ENCODE results near the gene NCKAP5. TPM values are rescaled to one million over a fixed set of nuclear protein-coding genes. Genes with fewer than 3 reads are reported as not detected.

NCKAP5 gene
- polyA plus RNA-seq, 3 donors = 0.16 to 0.34 (median 0.30) TPM

- H3K27ac ChIP-seq (ENCODE audit: low read depth, low read length) = no peak overlapping the region
- 81 to 88% (median 88%) methylated on average over 7 of the region's 7 CpGs for WGBS, 3 donors
Observed at GRCh38 chr2:132904142-132904842, 664.0 kb downstream of the NCKAP5 start.

DNA sequence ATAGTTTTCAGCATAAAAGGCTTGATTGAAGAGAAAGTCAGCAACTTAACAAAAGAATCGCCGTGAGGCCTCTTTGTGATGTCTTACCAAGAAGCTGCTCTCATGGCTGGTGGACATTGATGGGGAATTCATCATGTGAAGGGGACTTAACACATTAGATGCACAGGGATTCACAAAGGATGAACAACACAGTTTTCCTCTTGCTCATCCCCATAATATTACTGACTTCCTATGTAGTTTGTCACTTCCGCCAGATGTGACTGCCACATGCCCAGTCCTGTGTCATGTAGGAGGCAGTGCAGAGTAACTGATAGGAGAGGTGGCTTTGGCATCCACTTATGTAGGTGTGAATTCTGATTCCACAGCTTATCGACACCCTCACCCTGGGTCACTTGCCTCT, 665.6 kb downstream of the NCKAP5 start:
- WGBS, 3 donors = 88 to 90% (median 89%) methylated on average over 4 of the region's 4 CpGs
- no peak overlapping the region for H3K27ac ChIP-seq (ENCODE audit: low read depth, low read length)

DNA sequence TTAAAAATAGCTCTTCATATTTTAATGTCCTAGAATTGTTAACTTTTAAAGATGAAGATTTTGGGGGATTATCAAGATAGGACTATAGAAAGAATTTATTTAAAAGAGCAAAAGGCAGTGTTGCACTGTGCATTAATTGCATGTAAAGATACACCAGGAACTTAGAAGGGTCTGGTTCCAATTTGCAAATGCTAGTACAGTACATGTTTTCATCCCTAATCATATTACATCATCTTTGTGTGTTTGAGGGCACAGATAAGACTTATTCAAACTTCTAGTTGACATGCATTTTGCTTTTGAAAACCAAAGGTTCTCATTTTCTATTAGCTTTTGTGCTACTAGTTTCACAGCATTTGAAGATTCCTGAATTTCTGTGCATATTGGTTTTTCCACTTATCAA, 666.6 kb downstream of the NCKAP5 start:
- no peak overlapping the region for H3K27ac ChIP-seq (ENCODE audit: low read depth, low read length)

- no peak overlapping the region for H3K27ac ChIP-seq (ENCODE audit: low read depth, low read length)
- 83 to 94% (median 90%) methylated on average over 2 of the region's 2 CpGs for WGBS, 3 donors
Observed at GRCh38 chr2:132897111-132897510, 671.2 kb downstream of the NCKAP5 start.

DNA sequence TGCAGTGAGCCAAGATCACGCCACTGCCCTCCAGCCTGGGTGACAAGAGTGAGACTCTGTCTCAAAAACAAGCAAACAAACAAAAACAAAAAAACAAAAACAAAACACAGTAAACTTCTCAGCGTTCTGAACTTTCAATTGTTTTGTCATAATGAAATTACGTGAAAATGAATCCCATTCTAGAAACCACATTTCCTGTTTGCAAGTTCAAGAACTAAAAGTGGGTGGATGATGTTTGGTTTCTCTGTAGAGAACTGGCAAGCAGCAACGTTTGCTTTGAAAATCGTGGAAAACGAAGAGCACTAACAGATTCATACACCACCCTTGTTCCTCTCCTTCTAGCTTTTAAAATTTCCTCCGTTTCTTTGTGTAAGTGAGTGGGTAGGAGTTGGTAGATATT, 672.2 kb downstream of the NCKAP5 start:
- no peak overlapping the region for H3K27ac ChIP-seq (ENCODE audit: low read depth, low read length)
- WGBS, 3 donors = 59 to 70% (median 59%) methylated on average over 7 of the region's 7 CpGs

DNA sequence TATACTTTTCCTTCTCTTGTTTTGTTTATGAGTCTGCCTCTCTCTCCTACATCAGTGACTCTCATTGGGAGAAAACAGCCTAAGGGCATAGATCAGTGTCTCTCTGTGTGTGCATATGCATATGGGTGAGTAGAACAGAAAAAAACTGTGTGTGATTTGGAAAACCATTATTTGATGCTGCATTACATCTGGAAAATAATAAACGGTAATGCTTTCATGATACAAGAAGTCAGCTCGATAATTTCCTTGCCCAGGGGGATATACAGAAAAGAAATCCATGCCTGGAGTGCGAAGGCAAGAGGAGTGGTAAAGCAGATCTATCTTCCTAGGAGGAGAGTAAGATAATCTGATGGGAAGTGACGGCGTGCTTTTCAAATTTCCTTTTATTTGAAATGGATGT, 676.8 kb downstream of the NCKAP5 start:
- 87 to 90% (median 88%) methylated on average over 5 of the region's 5 CpGs for WGBS, 3 donors

GRCh38 chr2:132886574-132886973, 681.7 kb downstream of the NCKAP5 start:
- no peak overlapping the region for H3K27ac ChIP-seq (ENCODE audit: low read depth, low read length)
- 65 to 94% (median 93%) methylated on average over 2 of the region's 2 CpGs for WGBS, 3 donors

More for the DNA sequence above, 676.8 kb downstream of the NCKAP5 start:
- no peak overlapping the region for H3K27ac ChIP-seq (ENCODE audit: low read depth, low read length)

DNA sequence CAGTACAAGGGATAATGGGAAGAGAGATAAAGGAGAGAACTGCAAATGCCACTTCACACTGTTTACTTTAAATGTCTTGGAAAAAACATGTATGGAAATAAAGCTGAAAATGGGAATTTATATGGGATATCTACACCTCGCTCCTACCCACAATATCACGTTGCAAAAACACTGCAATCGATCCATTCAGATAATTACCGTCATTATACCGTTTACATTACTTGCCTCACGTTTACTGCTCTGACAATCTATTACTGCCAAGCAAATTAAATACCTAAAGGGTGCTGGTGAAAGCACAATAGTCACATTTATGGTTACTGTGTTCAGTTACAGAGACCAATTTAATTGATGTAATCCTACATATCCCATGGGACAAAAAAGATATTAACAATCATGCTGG, 683.6 kb downstream of the NCKAP5 start:
- WGBS, 3 donors = 19 to 59% (median 57%) methylated on average over 6 of the region's 6 CpGs
- no peak overlapping the region for H3K27ac ChIP-seq (ENCODE audit: low read depth, low read length)

DNA sequence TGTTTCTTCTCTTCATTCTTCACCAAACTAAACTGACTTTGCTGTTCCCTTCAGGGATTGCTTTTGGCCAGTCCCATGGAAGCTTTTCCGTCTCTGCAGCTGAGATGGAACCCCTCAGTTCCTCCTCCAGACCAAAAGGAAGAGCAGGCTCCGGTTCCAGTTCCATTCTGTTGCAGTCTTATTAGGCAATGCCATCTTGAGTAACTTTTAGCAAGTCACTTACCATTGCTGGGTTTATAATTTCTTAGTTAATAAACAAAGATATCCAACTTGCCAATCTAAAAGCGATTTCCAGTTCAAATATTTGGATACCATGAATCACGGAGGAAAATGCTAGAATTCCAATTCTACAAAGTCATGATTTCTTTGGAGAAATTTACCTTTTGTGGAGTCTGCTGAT, 684.0 kb downstream of the NCKAP5 start:
- 35 to 73% (median 71%) methylated on average over 4 of the region's 4 CpGs for WGBS, 3 donors
- H3K27ac ChIP-seq (ENCODE audit: low read depth, low read length) = no peak overlapping the region

DNA sequence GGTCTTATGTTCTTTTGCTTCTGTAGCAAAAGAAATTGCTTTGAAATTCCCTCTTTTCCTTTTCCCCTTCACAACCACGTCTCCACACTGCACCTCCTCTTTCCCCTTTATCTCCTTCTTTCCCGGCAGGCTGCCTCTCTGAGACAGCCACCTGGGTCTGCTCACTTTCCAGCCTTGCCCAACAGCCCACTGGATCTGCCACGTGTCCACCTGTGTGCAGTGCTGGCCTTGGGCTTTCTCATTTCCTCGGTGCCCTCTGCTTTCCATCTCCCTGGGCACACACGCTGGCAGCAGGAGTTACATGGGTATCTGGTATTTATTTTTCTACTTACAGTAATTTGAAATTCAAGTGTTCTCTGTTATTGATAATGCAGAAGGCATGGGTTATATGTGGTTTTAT, 684.8 kb downstream of the NCKAP5 start:
- H3K27ac ChIP-seq (ENCODE audit: low read depth, low read length) = no peak overlapping the region
- WGBS, 3 donors = 37 to 67% (median 62%) methylated on average over 5 of the region's 5 CpGs

DNA sequence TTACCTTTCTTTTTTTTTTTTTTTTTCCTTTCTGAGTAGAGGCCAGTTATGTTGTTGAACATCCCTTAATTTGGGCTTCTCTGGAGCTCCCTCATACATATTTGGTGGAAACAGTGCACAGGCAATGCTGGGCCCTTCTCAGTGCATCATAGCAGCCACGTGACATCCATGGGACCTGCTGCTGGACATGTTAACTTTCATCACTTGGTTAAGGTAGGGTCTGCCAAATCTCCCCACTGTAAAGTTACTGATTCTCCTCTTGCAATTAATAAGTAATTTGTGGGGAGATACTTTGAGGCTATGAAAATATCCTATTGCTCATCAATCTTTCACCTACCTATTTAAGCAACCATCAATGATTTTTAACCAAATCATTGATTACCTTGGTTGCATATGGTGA, 686.7 kb downstream of the NCKAP5 start:
- 80 to 90% (median 85%) methylated on average over 1 of the region's 1 CpG for WGBS, 3 donors
- no peak overlapping the region for H3K27ac ChIP-seq (ENCODE audit: low read depth, low read length)

DNA sequence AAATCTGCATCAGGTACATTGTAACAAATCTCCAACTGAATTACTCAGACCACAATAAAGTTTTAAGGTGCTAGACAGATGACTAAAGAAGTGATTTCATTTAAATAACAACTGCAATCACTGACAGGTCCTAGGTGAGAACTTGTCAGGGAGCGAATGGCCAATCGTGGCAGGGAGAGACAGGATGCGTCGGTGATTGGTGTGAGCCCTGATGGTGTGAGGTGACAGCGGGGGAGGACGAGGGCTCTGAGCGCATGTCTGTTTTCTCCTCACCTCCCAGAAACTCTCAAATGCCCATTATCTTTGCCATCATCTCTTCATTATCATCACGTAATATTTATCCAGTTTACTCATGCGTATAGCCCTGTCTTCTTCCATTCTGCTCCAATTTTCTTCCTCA, 690.3 kb downstream of the NCKAP5 start:
- no peak overlapping the region for H3K27ac ChIP-seq (ENCODE audit: low read depth, low read length)
- WGBS, 3 donors = 86 to 90% (median 90%) methylated on average over 9 of the region's 9 CpGs

- no peak overlapping the region for H3K27ac ChIP-seq (ENCODE audit: low read depth, low read length)
- WGBS, 3 donors = 70 to 75% (median 73%) methylated on average over 5 of the region's 5 CpGs
Observed at GRCh38 chr2:132876745-132877391, 691.4 kb downstream of the NCKAP5 start.

DNA sequence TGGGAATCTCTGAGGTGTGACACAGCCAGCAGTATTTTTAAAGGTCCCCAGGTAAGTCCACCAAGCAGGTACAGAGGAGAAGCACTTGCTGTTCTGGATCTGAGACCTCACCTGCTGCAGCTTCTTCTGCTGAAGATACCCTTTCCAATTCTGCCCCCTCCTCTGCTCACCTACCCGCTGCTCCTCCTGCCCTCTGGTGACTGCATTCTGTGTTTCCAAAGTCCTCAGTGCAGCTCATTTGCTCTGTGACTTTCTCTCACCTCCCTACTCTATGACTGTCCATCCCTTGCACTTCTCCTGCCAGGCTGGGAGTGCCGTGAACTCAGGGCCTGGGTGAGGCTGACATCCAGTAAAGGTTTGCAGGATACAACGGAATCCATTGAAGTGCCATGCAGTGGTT, 693.1 kb downstream of the NCKAP5 start:
- H3K27ac ChIP-seq (ENCODE audit: low read depth, low read length) = no peak overlapping the region
- 86 to 96% (median 88%) methylated on average over 3 of the region's 3 CpGs for WGBS, 3 donors

- no peak overlapping the region for H3K27ac ChIP-seq (ENCODE audit: low read depth, low read length)
- WGBS, 3 donors = 92 to 97% (median 94%) methylated on average over 4 of the region's 4 CpGs
Observed at GRCh38 chr2:132873738-132874137, 694.5 kb downstream of the NCKAP5 start.

GRCh38 chr2:132871831-132872230, 696.4 kb downstream of the NCKAP5 start:
- H3K27ac ChIP-seq (ENCODE audit: low read depth, low read length) = no peak overlapping the region
- WGBS, 3 donors = 69 to 88% (median 70%) methylated on average over 4 of the region's 4 CpGs

DNA sequence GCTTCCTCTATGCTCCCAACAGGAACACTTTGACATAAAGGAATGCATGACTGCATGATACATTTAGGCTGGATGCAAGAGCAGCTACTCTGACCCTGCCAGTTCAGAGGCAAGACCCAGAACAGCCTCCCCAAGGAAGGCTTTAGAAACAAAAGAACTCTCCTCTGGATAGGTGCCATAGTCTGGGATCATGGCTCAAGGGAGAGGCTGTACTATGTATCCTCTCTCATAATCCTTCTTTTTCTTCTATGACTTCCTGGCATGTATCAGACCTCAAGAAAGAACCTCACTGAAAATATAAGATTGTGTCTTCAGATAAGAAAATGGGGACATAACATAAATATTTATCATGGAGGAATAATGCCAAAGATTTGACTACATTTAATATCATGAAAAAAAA, 704.3 kb downstream of the NCKAP5 start:
- no peak overlapping the region for H3K27ac ChIP-seq (ENCODE audit: low read depth, low read length)

GRCh38 chr2:132860220-132860619, 708.0 kb downstream of the NCKAP5 start:
- WGBS, 3 donors = 80 to 89% (median 86%) methylated on average over 2 of the region's 2 CpGs
- no peak overlapping the region for H3K27ac ChIP-seq (ENCODE audit: low read depth, low read length)

- H3K27ac ChIP-seq (ENCODE audit: low read depth, low read length) = no peak overlapping the region
- WGBS, 3 donors = 47 to 72% (median 62%) methylated on average over 5 of the region's 5 CpGs
Observed at GRCh38 chr2:132859590-132859989, 708.7 kb downstream of the NCKAP5 start.

DNA sequence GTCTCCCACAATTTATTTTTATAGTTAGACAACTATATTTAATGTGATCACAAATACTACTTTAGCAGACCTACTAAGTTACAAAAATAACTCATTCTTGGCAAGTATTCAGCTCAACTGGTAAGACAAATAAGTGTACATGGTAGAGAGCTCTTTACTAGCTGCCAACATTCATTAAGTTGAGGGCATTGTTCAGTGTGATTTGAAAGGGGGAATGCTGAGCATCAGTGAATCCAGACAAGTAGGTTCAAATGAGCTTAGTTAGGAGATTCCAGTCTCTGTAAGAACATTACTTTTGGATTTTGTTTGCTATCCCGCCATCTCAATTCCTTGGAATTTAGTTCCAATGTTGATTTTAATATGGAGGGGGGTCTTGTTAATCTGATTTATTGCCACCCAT, 710.9 kb downstream of the NCKAP5 start:
- WGBS, 3 donors = 40 to 97% (median 93%) methylated on average over 1 of the region's 1 CpG
- H3K27ac ChIP-seq (ENCODE audit: low read depth, low read length) = no peak overlapping the region

All from adipose tissue (tissue), 3 donors.